Panc1 (cell line): ENCODE measurements around the gene PRKCB.

Experiments
- CTCF ChIP-seq: fragments of 450-650 bp; IDR thresholded peaks from 2 replicates; pipeline ENCODE4 v1.5.1; 2017; ENCODE audit warnings: mild to moderate bottlenecking
- POLR2AphosphoS5 ChIP-seq: IDR thresholded peaks from 2 replicates; pipeline ENCODE4 v1.6.1; 2012; ENCODE audit warnings: mild to moderate bottlenecking, low read depth, low read length, moderate library complexity
- REST ChIP-seq, 2 experiments: IDR thresholded peaks; 2 replicates each; pipeline ENCODE4 v1.6.1; 2011 to 2012; ENCODE audit warnings: low read depth in 2 of 2, control low read depth in 1 of 2, low read length in 1 of 2, mild to moderate bottlenecking in 1 of 2, moderate library complexity in 1 of 2; ENCODE audit not compliant: insufficient read depth in 1 of 2
- SIN3A ChIP-seq: IDR thresholded peaks from 2 replicates; pipeline ENCODE4 v1.6.1; 2012; ENCODE audit warnings: low read depth, mild to moderate bottlenecking, low read length, moderate library complexity, borderline replicate concordance; ENCODE audit not compliant: insufficient read depth

DNA sequence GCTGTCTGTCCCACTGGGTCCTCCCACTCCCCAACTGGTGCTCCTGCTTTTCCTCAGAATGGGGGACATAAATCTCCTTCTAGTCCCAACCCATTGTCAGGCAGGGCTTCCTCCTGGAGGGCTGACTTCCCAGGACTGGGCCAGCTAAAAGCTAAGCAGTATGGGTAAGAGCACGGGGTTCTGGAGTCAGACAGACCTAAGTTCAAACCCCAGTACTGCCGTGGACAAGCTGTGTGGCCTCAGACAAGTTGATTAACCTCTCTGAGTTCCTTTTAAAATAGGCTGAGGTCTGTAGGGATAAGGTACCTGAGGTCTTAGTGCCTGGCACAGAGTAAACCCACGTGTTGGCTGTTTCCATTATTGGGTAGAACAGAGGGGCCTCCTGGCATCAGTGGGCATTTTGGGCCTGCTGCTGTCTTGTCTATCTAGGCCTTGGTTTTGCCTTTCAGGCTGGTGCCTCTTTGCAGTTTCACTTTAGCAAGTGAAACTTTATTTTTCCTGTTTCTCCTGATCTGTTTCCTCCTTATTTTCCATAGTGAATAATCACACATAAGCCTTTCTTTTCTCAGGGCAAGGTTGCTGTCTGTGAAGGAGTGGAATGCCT is 114.6 kb downstream of the PRKCB start:
- no peak for TF ChIP-seq POLR2AphosphoS5
- TF ChIP-seq CTCF: no peak
- no peak for TF ChIP-seq SIN3A
- TF ChIP-seq REST (IDR thresholded peaks at IDR 0.05; ENCODE audit: insufficient read depth in 1 of 2, low read depth in 2 of 2, low read length in 1 of 2): no peak
